Testis (tissue), 2 donors: ENCODE results near the gene NPTN.

Source experiments
- CTCF ChIP-seq, 3 experiments: fragments of 450-650 bp in 2 of 3; fragments of 200-600 bp in 1 of 3; sonication (generic) in 1 of 3; IDR thresholded peaks; one replicate each; pipeline ENCODE4 v1.5.1; 2016 to 2019; ENCODE audit warnings: antibody characterized with exemption in 3 of 3, mild to moderate bottlenecking in 2 of 3, moderate library complexity in 1 of 3
- POLR2A ChIP-seq: fragments of 450-650 bp; IDR thresholded peaks from one replicate; pipeline ENCODE4 v1.6.1; 2017; ENCODE audit warnings: antibody characterized with exemption, mild to moderate bottlenecking, moderate library complexity

- TF ChIP-seq CTCF (IDR thresholded peaks at IDR 0.05) (no peak), POLR2A (no peak)
These were observed 63.8 kb downstream of the NPTN start for GRCh38 chr15:73569361-73569760.
